Ramos (cell line): ENCODE data around the gene EHHADH.

Experiments
- in situ Hi-C: fragments of 300-500 bp; cut with MboI; formaldehyde crosslinking; loops from one replicate; pipeline ENCODE4 v1.14.3; 2022; ENCODE audit warnings: low sequenced_read_pairs; ENCODE audit not compliant: unreplicated experiment

The EHHADH gene

DNA sequence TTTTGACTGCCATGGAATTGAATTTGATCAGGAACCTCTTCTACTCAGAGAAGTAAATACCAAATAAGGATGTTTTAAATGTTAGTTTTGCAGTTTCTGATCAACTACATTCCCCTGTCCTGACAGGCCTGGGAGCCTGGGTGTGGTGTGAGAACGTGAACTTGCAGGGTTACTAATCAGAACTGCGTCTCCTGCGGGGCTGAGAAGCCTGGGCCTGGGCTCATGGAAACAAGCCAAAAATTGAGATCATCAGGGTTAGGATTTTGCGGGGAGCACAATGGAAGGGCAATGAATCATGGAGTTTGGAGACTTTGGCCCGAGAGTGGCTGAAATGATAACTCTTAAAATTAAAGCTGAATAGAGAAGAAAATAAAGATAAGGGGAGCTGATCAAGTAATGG is 53.2 kb downstream of the EHHADH start:
- in situ Hi-C loops: no loop called here

DNA sequence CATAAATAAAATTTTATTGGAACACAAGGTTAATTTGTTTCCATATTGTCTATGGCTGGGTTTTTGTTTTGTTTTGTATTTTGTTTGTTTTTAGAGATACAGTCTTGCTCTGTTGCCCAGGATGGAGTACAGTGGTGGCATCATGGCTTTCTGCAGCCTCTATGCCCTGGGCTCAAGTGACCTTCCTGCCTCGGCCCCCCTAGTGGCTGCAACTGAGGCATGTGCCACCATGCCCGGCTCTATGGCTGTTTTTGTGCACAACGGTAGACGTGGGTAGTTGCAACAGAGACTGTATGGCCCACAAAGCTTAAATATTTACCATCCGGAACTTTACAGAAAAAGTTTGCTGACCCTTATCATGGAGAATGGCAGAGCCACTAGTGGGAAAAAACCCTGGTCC is 54.2 kb downstream of the EHHADH start:
- in situ Hi-C loops: no loop called here

- in situ Hi-C loops: no loop called here
Measured at GRCh38 chr3:185199206-185199605, 54.6 kb downstream of the EHHADH start.

DNA sequence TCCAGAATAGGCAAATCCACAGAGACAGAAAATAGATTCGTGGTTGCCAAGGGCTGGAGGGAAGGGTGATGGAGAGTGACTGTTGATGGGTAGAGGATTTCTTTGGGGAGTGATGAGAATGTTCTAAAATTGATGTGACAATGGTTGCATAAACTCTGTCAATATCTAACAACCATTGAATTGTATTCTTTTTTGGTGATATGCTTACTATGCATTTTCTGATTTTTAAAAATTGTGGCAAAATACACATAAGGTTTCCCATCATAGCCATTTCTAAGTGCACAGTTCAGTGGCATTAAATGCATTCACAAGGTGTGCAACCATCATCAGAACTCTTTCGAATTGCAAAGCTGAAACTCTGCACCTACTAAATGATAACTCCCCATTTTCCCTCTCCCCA is 56.8 kb downstream of the EHHADH start:
- in situ Hi-C loops: no loop called here

DNA sequence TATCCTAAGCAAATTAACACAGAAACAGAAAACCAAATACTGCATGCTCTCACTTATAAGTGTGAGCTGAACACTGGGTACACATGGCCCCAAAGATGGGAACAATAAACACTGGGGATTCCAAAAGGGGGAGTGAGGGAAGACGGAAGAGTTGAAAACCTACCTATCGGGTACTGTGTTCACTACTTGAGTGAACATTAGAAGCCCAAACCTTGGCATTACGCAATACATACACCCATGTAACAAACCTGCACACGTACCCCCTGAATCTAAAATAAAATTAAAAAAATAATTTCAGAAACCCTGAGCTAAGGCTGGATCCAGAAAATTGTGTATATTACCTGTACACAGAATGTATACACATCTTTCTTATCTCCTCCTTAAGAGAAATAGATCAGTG is 58.2 kb downstream of the EHHADH start:
- in situ Hi-C loops: no loop called here

DNA sequence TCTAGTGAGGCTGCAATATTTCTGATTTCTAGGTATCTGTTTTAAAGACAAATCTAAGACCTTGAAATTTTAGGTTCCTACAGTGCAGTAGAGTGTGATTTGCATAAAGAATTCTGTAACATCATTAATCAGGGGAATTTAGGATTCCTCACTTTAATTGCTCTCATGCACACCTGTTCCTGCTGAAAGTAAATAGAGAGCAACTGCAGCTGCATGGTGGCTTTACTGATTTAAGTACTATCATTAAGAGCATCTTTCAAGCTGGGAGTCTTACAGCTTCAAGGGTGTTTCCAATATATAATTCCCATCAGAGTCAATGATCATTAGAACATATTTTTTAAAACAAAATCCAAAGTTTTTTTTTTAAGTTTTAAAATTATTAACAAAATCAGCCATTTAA is 65.0 kb downstream of the EHHADH start:
- in situ Hi-C loops: no loop called here

GRCh38 chr3:185187391-185187790 is 66.5 kb downstream of the EHHADH start:
- in situ Hi-C loops: no loop called here

- in situ Hi-C loops: loop anchor here (10.0 kb wide), 1 partner anchor 302 kb away; no protein-coding TSS in a partner anchor
Measured at GRCh38 chr3:185176750-185177359, 77.0 kb downstream of the EHHADH start.

DNA sequence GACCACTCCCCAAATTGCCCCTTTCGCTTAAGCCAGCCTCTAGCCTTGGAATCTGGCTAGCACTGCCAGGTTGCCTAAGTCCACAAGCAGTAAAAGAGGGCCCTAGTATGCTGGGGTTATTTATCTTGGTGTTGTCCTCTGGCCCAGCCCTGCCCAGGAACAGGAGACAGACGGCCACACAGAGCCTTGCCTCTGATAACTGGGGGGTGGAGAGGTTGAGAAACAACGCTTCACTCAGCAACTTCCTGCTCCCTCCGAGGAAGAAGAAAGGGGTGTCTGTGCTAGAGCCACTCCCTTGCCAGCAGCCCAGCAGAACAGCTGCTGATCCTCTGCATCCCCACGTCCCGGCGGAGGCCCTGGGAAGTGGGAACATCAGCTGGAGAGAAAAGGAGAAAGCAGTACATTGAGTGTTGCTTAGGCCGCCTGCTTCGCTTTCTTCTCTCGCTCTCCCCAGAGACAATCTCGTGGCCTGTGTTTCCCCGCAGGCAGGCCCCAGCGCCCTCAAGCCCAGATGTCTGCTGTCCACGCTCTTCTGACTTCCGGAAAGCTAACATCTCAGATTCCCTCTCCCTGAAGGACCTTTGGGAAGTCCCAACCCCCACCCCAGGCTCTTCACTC is 78.4 kb downstream of the EHHADH start:
- in situ Hi-C loops: loop anchor here (10.0 kb wide), 1 partner anchor 301 kb away; no protein-coding TSS in a partner anchor

- in situ Hi-C loops: loop anchor here (10.0 kb wide), 1 partner anchor 298 kb away; no protein-coding TSS in a partner anchor
Measured at GRCh38 chr3:185172086-185173049, 81.5 kb downstream of the EHHADH start.

DNA sequence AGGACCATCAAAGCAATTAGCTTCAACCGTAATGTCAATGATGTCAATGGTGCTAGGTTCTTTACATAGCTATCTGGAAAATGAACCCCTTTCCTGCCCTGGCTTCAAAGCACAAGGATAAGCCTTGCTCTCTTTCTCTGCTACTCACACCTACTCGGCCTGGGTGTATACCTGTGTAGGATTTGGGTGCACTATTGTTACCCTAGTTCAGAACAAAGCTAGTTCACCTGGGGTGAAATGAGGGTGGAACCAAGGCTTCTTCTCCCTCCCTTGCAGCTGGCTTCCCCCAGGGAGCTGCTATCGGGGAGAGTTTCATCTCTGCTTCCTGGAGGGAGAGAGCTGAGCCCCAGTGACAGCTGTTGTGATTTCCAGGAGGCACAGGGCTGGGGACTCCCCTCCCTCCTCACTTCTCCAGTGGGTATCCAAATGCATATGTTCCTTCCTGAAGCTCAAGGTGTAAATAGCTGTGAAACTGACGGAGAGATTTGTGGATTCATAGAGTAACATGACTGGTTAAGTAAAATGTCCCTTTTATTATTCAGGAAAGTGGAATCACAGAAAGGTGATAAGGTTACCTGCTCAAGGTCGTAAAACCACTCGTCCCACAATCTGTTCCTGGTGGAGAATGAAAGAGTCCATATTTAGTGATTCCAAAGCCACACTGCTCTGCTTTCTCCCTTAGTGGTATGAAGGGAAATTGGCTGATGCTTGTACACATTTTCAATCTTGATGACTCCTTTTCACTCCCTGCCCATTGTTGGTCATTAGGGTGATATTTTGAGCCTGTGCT is 89.2 kb downstream of the EHHADH start:
- in situ Hi-C loops: no loop called here

GRCh38 chr3:185162634-185163033 is 91.2 kb downstream of the EHHADH start:
- in situ Hi-C loops: no loop called here

DNA sequence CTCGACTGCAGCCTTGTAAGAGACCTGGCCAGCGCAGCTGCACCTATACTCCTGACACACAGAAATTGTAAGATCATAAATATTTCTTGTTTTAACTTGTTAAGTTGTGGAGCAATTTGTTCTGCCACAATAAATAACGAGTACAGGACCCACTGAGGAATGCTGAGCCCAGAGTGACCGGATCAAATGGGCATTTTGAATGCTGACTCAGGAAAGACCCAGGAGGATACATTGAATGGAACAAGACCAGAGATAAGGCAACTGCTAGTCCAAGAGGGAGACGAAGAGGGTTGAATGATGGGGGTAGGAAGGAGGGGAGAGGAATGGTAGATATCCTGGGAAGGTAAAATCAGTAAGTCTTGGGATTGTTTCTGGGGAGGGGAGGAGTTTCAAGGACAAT is 92.1 kb downstream of the EHHADH start:
- in situ Hi-C loops: no loop called here

DNA sequence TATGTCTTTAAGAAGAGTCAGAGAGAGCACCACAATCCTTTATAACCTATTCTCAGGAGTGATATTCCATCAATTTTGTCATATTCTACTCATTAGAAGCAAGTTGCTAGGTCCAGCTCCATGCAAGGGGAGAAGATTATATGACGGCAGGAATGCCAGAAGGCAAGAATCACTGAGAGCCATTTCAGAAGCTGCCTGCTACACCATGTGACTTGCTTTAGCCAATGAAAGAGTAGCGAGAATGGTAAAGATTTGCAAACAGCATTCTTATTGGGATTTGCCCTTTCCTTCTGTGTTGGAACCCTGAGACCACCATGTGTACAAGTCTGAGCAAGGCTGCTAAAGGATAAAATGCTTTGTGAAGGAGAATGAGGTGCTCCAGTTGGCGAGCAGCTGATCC is 96.5 kb downstream of the EHHADH start:
- in situ Hi-C loops: no loop called here

- in situ Hi-C loops: no loop called here
Measured at GRCh38 chr3:185155678-185156077, 98.2 kb downstream of the EHHADH start.

DNA sequence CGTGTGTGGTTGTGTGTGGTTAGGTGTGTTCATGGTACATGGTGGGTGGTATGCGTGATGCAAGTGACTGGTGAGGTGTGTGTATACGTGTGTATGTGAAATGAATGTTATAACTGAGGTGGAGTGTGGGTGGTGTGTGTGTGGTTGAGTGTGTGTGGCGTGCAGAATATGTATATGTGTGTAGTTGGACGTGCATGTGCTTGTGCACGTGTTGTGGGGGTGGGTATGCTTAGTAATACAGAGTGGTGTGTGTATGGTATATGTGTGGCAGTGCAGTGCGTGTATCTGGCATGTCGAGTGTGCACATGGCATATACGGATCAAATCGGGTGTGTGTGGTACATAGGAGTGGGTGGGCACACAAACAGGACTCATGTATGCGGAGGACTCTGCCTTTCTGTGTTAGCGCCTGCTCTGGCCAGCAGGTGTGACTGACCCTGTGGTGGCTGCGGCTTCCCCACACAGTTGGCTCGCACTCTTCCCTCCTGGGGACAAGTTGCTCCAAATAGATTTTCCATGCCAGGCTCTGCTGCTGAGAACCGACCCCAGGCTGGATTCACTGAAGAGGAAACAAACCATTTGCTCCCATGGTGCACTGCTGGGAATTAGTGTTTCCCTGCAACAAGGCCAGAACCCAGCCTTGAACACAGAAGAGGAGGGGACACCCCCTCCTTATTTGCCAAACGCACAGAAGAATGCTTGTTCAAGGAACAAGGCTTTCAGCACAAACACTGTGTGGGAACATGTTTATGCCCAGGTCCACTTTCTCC is 99.8 kb downstream of the EHHADH start:
- in situ Hi-C loops: no loop called here

- in situ Hi-C loops: no loop called here
Measured at GRCh38 chr3:185153171-185153771, 100.6 kb downstream of the EHHADH start.

GRCh38 chr3:185152410-185153170 is 101.3 kb downstream of the EHHADH start, which contains the start of gene C3orf70:
C3orf70 (minus strand) TSS chr3:185153060; CDS start chr3:185152823, 237 bp downstream.
- in situ Hi-C loops: no loop called here
